ENCODE results near the gene CTNS. TPM values are rescaled to one million over a fixed set of nuclear protein-coding genes. Genes with fewer than 3 reads are reported as not detected.

Gene CTNS
- total RNA-seq, 1 experiment from 2014 or later, result 7.9 TPM

- TF ChIP-seq CTCF (IDR thresholded peaks at IDR 0.05 in 2 of 3, conservative IDR thresholded peaks at IDR 0.05 in 1 of 3; ENCODE audit: borderline replicate concordance in 1 of 3, insufficient read depth in 1 of 3, low read depth in 2 of 3, low read length in 2 of 3), result no peak
- H3K36me3 ChIP-seq (ENCODE audit: control insufficient read depth in 1 of 2, insufficient read depth in 2 of 2, low read length in 2 of 2), result no peaks in the 10 kb centered on the region
- ATAC-seq (no peak), DNase-seq (ENCODE audit: low read depth, low spot score) (no peak)
- H3K4me2 ChIP-seq (ENCODE audit: low read length), result no peak overlapping the region
- intact Hi-C loops (cut with micrococcal nuclease), result no loop called here
- no peaks in the 10 kb centered on the region for H3K79me2 ChIP-seq (ENCODE audit: insufficient read depth, low read length)
- CTCF ChIA-PET, result no interaction called here
- H3K4me3 ChIP-seq (replicated peaks in 1 of 2; ENCODE audit: low read depth in 1 of 2, low read length in 2 of 2), result no peak overlapping the region
- no peaks in the 10 kb centered on the region for H3K4me1 ChIP-seq (ENCODE audit: control insufficient read depth in 1 of 2, insufficient read depth in 2 of 2, low read length in 2 of 2)
- H3K27ac ChIP-seq (ENCODE audit: low read depth, low read length), result no peak overlapping the region
- no peaks in the 10 kb centered on the region for H3K9me3 ChIP-seq (ENCODE audit: control insufficient read depth in 1 of 2, insufficient read depth in 1 of 2, low read depth in 1 of 2, low read length in 2 of 2)
- POLR2A ChIA-PET, result no interaction called here
- H2AFZ ChIP-seq (ENCODE audit: low read depth, low read length, poor library complexity, severe bottlenecking), result no peak overlapping the region
- RAD21 ChIA-PET (ENCODE audit: low non-redundant PET in 1 of 2, low total read pairs in 2 of 2, uncharacterized antibody in 2 of 2, unreplicated experiment in 2 of 2), result no interaction called here
- H3K9me2 ChIP-seq (ENCODE audit: insufficient read depth), result no peaks in the 10 kb centered on the region
- H3K27me3 ChIP-seq (ENCODE audit: insufficient read depth, low read length), result no peaks in the 10 kb centered on the region
- no peak overlapping the region for H3K9ac ChIP-seq (ENCODE audit: low read length)
- H4K20me1 ChIP-seq (ENCODE audit: insufficient read depth), result no peaks in the 10 kb centered on the region
- no TSS peak for BruUV-seq (replicated peaks)
Observed at GRCh38 chr17:3596804-3597464, 39.6 kb upstream of the CTNS start.

- no peaks in the 10 kb centered on the region for H3K36me3 ChIP-seq (ENCODE audit: control insufficient read depth in 1 of 2, insufficient read depth in 2 of 2, low read length in 2 of 2)
- POLR2A ChIA-PET, result no interaction called here
- no peaks in the 10 kb centered on the region for H3K4me1 ChIP-seq (ENCODE audit: control insufficient read depth in 1 of 2, insufficient read depth in 2 of 2, low read length in 2 of 2)
- H3K79me2 ChIP-seq (ENCODE audit: insufficient read depth, low read length), result no peaks in the 10 kb centered on the region
- H3K9me3 ChIP-seq (ENCODE audit: control insufficient read depth in 1 of 2, insufficient read depth in 1 of 2, low read depth in 1 of 2, low read length in 2 of 2), result no peaks in the 10 kb centered on the region
- H4K20me1 ChIP-seq (ENCODE audit: insufficient read depth), result no peaks in the 10 kb centered on the region
- no peaks in the 10 kb centered on the region for H3K9me2 ChIP-seq (ENCODE audit: insufficient read depth)
- intact Hi-C loops (cut with micrococcal nuclease), result no loop called here
- DNase-seq (ENCODE audit: low read depth, low spot score) (no peak), ATAC-seq (no peak)
- H3K4me3 ChIP-seq (replicated peaks in 1 of 2; ENCODE audit: low read depth in 1 of 2, low read length in 2 of 2), result no peak overlapping the region
- CTCF ChIA-PET, result no interaction called here
- no peak overlapping the region for H3K4me2 ChIP-seq (ENCODE audit: low read length)
- no peaks in the 10 kb centered on the region for H3K27me3 ChIP-seq (ENCODE audit: insufficient read depth, low read length)
- H3K9ac ChIP-seq (ENCODE audit: low read length), result no peak overlapping the region
- RAD21 ChIA-PET (ENCODE audit: low non-redundant PET in 1 of 2, low total read pairs in 2 of 2, uncharacterized antibody in 2 of 2, unreplicated experiment in 2 of 2), result no interaction called here
- no TSS peak for BruUV-seq (replicated peaks)
- no peak overlapping the region for H2AFZ ChIP-seq (ENCODE audit: low read depth, low read length, poor library complexity, severe bottlenecking)
- H3K27ac ChIP-seq (ENCODE audit: low read depth, low read length), result no peak overlapping the region
- TF ChIP-seq CEBPB (IDR thresholded peaks at IDR 0.05; ENCODE audit: low read depth) (no peak), YY1 (IDR thresholded peaks at IDR 0.05; ENCODE audit: extremely low read depth, insufficient replicate concordance, low read depth, low read length) (no peak), POLR2A (IDR thresholded peaks at IDR 0.05; ENCODE audit: borderline replicate concordance, extremely low read depth, insufficient read depth, insufficient read length) (no peak), SP1 (IDR thresholded peaks at IDR 0.05; ENCODE audit: low read depth) (no peak), TCF7L2 (IDR thresholded peaks at IDR 0.05; ENCODE audit: borderline replicate concordance, extremely low read depth, insufficient read depth, insufficient read length) (no peak), EZH2phosphoT487 (IDR thresholded peaks at IDR 0.05; ENCODE audit: borderline replicate concordance) (no peak), ZNF274 (IDR thresholded peaks at IDR 0.05; ENCODE audit: low read depth, low read length) (no peak), CTCF (IDR thresholded peaks at IDR 0.05 in 2 of 3, conservative IDR thresholded peaks at IDR 0.05 in 1 of 3; ENCODE audit: borderline replicate concordance in 1 of 3, insufficient read depth in 1 of 3, low read depth in 2 of 3, low read length in 2 of 3) (no peak)
- TF ChIP-seq, protein P1, sequence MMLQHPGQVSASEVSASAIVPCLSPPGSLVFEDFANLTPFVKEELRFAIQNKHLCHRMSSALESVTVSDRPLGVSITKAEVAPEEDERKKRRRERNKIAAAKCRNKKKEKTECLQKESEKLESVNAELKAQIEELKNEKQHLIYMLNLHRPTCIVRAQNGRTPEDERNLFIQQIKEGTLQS (IDR thresholded peaks at IDR 0.05), result no peak
- TF ChIP-seq, protein P2, sequence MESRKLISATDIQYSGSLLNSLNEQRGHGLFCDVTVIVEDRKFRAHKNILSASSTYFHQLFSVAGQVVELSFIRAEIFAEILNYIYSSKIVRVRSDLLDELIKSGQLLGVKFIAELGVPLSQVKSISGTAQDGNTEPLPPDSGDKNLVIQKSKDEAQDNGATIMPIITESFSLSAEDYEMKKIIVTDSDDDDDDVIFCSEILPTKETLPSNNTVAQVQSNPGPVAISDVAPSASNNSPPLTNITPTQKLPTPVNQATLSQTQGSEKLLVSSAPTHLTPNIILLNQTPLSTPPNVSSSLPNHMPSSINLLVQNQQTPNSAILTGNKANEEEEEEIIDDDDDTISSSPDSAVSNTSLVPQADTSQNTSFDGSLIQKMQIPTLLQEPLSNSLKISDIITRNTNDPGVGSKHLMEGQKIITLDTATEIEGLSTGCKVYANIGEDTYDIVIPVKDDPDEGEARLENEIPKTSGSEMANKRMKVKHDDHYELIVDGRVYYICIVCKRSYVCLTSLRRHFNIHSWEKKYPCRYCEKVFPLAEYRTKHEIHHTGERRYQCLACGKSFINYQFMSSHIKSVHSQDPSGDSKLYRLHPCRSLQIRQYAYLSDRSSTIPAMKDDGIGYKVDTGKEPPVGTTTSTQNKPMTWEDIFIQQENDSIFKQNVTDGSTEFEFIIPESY (IDR thresholded peaks at IDR 0.05; ENCODE audit: extremely low read depth, insufficient replicate concordance, low read length), result no peak
Observed at GRCh38 chr17:3598078-3598477, 38.5 kb upstream of the CTNS start.

Measured in HCT116 (cell line).